K562 (cell line): ENCODE measurements around the gene SCUBE1. TPM values are rescaled to one million over a fixed set of nuclear protein-coding genes. Genes with fewer than 3 reads are reported as not detected.

Source experiments
- ATAC-seq: fragments of 200-7000 bp; cut with Tn5 transposase; 3 replicates; pipeline ENCODE4 v1.9.1; 2020; ENCODE audit warnings: moderate library complexity
- BruUV-seq: library from RNA; stranded (reverse); fragments of 400-500 nt; replicated peaks from 2 replicates; lab custom pipeline; 2021; lab: Mats Ljungman, UMichigan
- CTCF ChIA-PET: fragments of 300-600 bp; formaldehyde crosslinking; extraction: SDS; loops from one replicate; lab custom pipeline; 2021; ENCODE audit warnings: low intra/inter-chr PET ratio; lab: Yijun Ruan, JAX
- POLR2A ChIA-PET: fragments of 300-600, 350-650 bp; sonication (Branson Sonifier 250); formaldehyde crosslinking; extraction: SDS; loops from one replicate; lab custom pipeline; 2021; ENCODE audit warnings: antibody characterized with exemption, inconsistent platforms; lab: Yijun Ruan, JAX
- DNase-seq, 4 experiments: peaks; one replicate each; pipeline versions ENCODE4 v3.0.0 to v3.0.0-alpha.2; 2011 to 2018; ENCODE audit warnings: low spot score in 3 of 4, mixed read lengths in 3 of 4; ENCODE audit errors: extremely low read depth in 1 of 4
- FAIRE-seq: peaks from 2 replicates; lab custom pipeline; 2011; peaks lifted over from hg19 to GRCh38; lab: Jason Lieb, UNC
- H2AFZ ChIP-seq: 2 replicates; pipeline ENCODE4 v1.6.0; 2011; ENCODE audit warnings: low read depth, low read length, control low read depth, inconsistent platforms
- H3K27ac ChIP-seq: fragments of 200-600 bp; 3 replicates; pipeline ENCODE4 v1.8.0; 2011; ENCODE audit warnings: low read depth, mild to moderate bottlenecking, control low read depth, inconsistent platforms, low read length, moderate library complexity, mixed read lengths; ENCODE audit errors: extremely low read depth
- H3K27me3 ChIP-seq, 2 experiments: fragments of 300-600 bp in 1 of 2; 2 replicates in 1 of 2; 3 replicates in 1 of 2; pipeline versions ENCODE4 v1.6.0 to v1.8.0; 2011; ENCODE audit warnings: inconsistent platforms in 2 of 2, low read length in 2 of 2, mild to moderate bottlenecking in 1 of 2, mixed read lengths in 1 of 2, moderate library complexity in 1 of 2; ENCODE audit not compliant: control insufficient read depth in 2 of 2, insufficient read depth in 2 of 2
- H3K36me3 ChIP-seq: fragments of 300-600 bp; 3 replicates; pipeline ENCODE4 v1.8.0; 2011; ENCODE audit warnings: mild to moderate bottlenecking, low read length, inconsistent platforms; ENCODE audit not compliant: control insufficient read depth, insufficient read depth
- H3K4me1 ChIP-seq, 2 experiments: fragments of 200-600 bp in 1 of 2; replicated peaks in 1 of 2; 2 replicates in 1 of 2; 3 replicates in 1 of 2; pipeline versions ENCODE4 v1.5.1 to v1.8.0; 2011; ENCODE audit warnings: inconsistent platforms in 2 of 2, low read length in 2 of 2, mild to moderate bottlenecking in 1 of 2, mixed read lengths in 1 of 2, moderate library complexity in 1 of 2; ENCODE audit not compliant: control insufficient read depth in 2 of 2, insufficient read depth in 2 of 2
- H3K4me2 ChIP-seq: 2 replicates; pipeline ENCODE4 v1.6.1; 2011; ENCODE audit warnings: low read length, control low read depth, inconsistent platforms, mixed read lengths; ENCODE audit not compliant: insufficient read depth
- H3K4me3 ChIP-seq: fragments of 200-600 bp; sonication (generic), shearing (Covaris generic); 2 replicates; pipeline ENCODE4 v1.5.1; 2016; ENCODE audit warnings: control low read depth, inconsistent platforms
- H3K79me2 ChIP-seq: fragments of 200-600 bp; 3 replicates; pipeline ENCODE4 v1.8.0; 2011; ENCODE audit warnings: low read length, inconsistent platforms; ENCODE audit not compliant: control insufficient read depth, insufficient read depth
- H3K9ac ChIP-seq, 2 experiments: 2 replicates each; pipeline versions ENCODE4 v1.6.0 to v1.6.1; 2011; ENCODE audit warnings: low read depth in 2 of 2, low read length in 2 of 2, control low read depth in 1 of 2, inconsistent platforms in 1 of 2, mild to moderate bottlenecking in 1 of 2, mixed read lengths in 1 of 2; ENCODE audit not compliant: insufficient read depth in 1 of 2
- H3K9me1 ChIP-seq: one replicate; pipeline ENCODE4 v1.6.0; 2011; ENCODE audit warnings: inconsistent platforms, mild to moderate bottlenecking, low read length, moderate library complexity; ENCODE audit not compliant: control insufficient read depth, insufficient read depth
- H3K9me3 ChIP-seq: replicated peaks from 2 replicates; pipeline ENCODE4 v1.5.1; 2011; ENCODE audit warnings: low read depth, low read length, inconsistent platforms; ENCODE audit not compliant: control insufficient read depth, insufficient read depth
- H4K20me1 ChIP-seq: replicated peaks from 2 replicates; pipeline ENCODE4 v1.6.1; 2011; ENCODE audit warnings: low read length, inconsistent platforms, mixed read lengths; ENCODE audit not compliant: control insufficient read depth, insufficient read depth
- FOXK1 ChIP-seq: sonication (generic); formaldehyde crosslinking; IDR thresholded peaks from 2 replicates; pipeline ENCODE4 v1.8.0; 2022; ENCODE audit warnings: missing genetic modification reagents, mild to moderate bottlenecking, borderline replicate concordance
- FOXO4 ChIP-seq: fragments of 450-650 bp; formaldehyde crosslinking; IDR thresholded peaks from 2 replicates; pipeline ENCODE4 v1.4.0; 2020; ENCODE audit warnings: mild to moderate bottlenecking, moderate library complexity
- HMG20A ChIP-seq: fragments of 450-650 bp; formaldehyde crosslinking; conservative IDR thresholded peaks from 2 replicates; pipeline ENCODE4 v1.4.0; 2020; ENCODE audit warnings: mild to moderate bottlenecking, mixed read lengths
- IRF2 ChIP-seq: sonication (generic); formaldehyde crosslinking; IDR thresholded peaks from 2 replicates; pipeline ENCODE4 v1.8.1; 2022; ENCODE audit warnings: mild to moderate bottlenecking, missing genetic modification reagents
- L3MBTL2 ChIP-seq: fragments of 450-650 bp; IDR thresholded peaks from 2 replicates; pipeline ENCODE4 v1.6.1; 2016; ENCODE audit warnings: mild to moderate bottlenecking, moderate library complexity
- SIRT6 ChIP-seq: IDR thresholded peaks from one replicate; pipeline ENCODE4 v1.6.1; 2012; ENCODE audit warnings: low read depth, mild to moderate bottlenecking, control low read depth, inconsistent platforms, low read length, moderate library complexity
- THRAP3 ChIP-seq: fragments of 450-650 bp; IDR thresholded peaks from 2 replicates; pipeline ENCODE4 v1.6.1; 2016; ENCODE audit warnings: mild to moderate bottlenecking, inconsistent platforms, borderline replicate concordance
- ZNF507 ChIP-seq: conservative IDR thresholded peaks from 2 replicates; pipeline ENCODE4 v1.6.1; 2017; ENCODE audit warnings: missing genetic modification characterization, missing compliant biosample characterization
- WGBS: fragments of 100-300 bp; shearing (Covaris generic); methylation state at CpG from one replicate; pipeline ENCODE4 v1.1.6; 2016; ENCODE audit warnings: low coverage, mixed read lengths; ENCODE audit not compliant: insufficient coverage; ENCODE audit errors: missing lambda C conversion rate; 5-methylcytosine and 5-hydroxymethylcytosine counted together
- in situ Hi-C: fragments of 300-500 bp; cut with MboI; formaldehyde crosslinking; loops from 4 replicates; pipeline ENCODE4 v1.15.0; 2018; ENCODE audit warnings: inconsistent platforms, mixed read lengths
- intact Hi-C: fragments of 100-400 bp; cut with micrococcal nuclease; formaldehyde crosslinking; loops from 2 replicates; pipeline ENCODE4 v1.14.2; 2022
- polyA plus RNA-seq, 8 experiments: library from polyadenylated mRNA; depleted of rRNA in 4 of 8; stranded (reverse) in 5 of 8; unstranded in 3 of 8; fragments of >200 nt; fragmentation: Nextera tagmentation in 2 of 8; fragmentation: Illumina TruSeq in 1 of 8; extraction: Ambion mirVana in 2 of 8; extraction: Trizol in 1 of 8; gene quantifications; 2 replicates each; pipeline versions ENCODE4 v1.2.1 to v1.2.3, GENCODE V29; 2011 to 2014; ENCODE audit warnings: inconsistent platforms in 1 of 8, missing spikeins in 1 of 8
- total RNA-seq, 7 experiments: library from RNA; depleted of rRNA in 6 of 7; stranded (reverse); fragments of >200 nt in 6 of 7; fragmentation: Illumina TruSeq in 2 of 7; extraction: Trizol in 2 of 7; gene quantifications; 2 replicates each; pipeline versions ENCODE4 v1.2.1 to v1.2.3, GENCODE V29; 2011 to 2021; ENCODE audit warnings: low replicate concordance in 1 of 7

Gene SCUBE1
- total and polyA plus RNA-seq, 9 of the 15 experiments (the other 6 are each of a cell fraction or from before 2014, with no cell fraction given) = 0.03 to 0.47 (median 0.29) TPM; not detected in 6

GRCh38 chr22:43269646-43270045 is 73.5 kb downstream of the SCUBE1 start:
- H3K9ac ChIP-seq = no peak overlapping the region
- H3K27ac ChIP-seq = no peak overlapping the region
- ATAC-seq = no peak
- peaks cover 3 to 4% of the 10 kb centered on the region in 2 experiments for H3K4me1 ChIP-seq
- CTCF ChIA-PET = no interaction called here
- in situ Hi-C loops (loop anchor here (10.0 kb wide), 1 partner anchor 105 kb away; no protein-coding TSS in a partner anchor), intact Hi-C loops (loop anchor here (5.0 kb wide), 1 partner anchor 37 kb away; no protein-coding TSS in a partner anchor)
- FAIRE-seq = no peak
- no peak overlapping the region for H2AFZ ChIP-seq
- DNase-seq = no peak
- no peaks in the 10 kb centered on the region for H3K36me3 ChIP-seq
- H3K4me2 ChIP-seq = no peak overlapping the region
- H3K79me2 ChIP-seq = no peaks in the 10 kb centered on the region
- no TSS peak for BruUV-seq
- H3K4me3 ChIP-seq = no peak overlapping the region
- no peaks in the 10 kb centered on the region for H3K9me1 ChIP-seq
- POLR2A ChIA-PET = no interaction called here
- H3K27me3 ChIP-seq = peaks cover 24 to 75% of the 10 kb centered on the region in 2 experiments; a peak in 4 of 5 replicates
- WGBS = 9% methylated on average over 8 of the region's 14 CpGs
- H3K9me3 ChIP-seq = no peaks in the 10 kb centered on the region
- peaks cover 17% of the 10 kb centered on the region for H4K20me1 ChIP-seq
- TF ChIP-seq L3MBTL2 (no peak), FOXK1 (CRISPR knock-in tag) (no peak), SIRT6 (no peak), FOXO4 (CRISPR knock-in tag) (no peak), ZNF507 (tag) (no peak), IRF2 (CRISPR knock-in tag) (no peak), HMG20A (CRISPR knock-in tag) (no peak), THRAP3 (no peak)
